Retinal pigment epithelial cell (primary cell): ENCODE measurements around the gene CISD3.
A peak's percentile ranks its signal among the peaks of the same experiment; 100 is the strongest.

Experiments
- DNase-seq: peaks from one replicate; pipeline ENCODE4 v3.0.0-alpha.2; 2010; ENCODE audit warnings: low read depth
- H3K4me3 ChIP-seq: 2 replicates; pipeline ENCODE4 v1.5.1; 2011; ENCODE audit warnings: mild to moderate bottlenecking, low read length, control low read depth, moderate library complexity
- CTCF ChIP-seq: conservative IDR thresholded peaks from 2 replicates; pipeline ENCODE4 v1.5.1; 2011; ENCODE audit warnings: low read depth, low read length, control low read depth, inconsistent platforms

CISD3 gene

GRCh38 chr17:38735161-38735997, 5.2 kb downstream of the CISD3 start:
- TF ChIP-seq CTCF: peak; percentile 91
- DNase-seq: no peak
- H3K4me3 ChIP-seq: no peak overlapping the region

GRCh38 chr17:38738007-38738662, 8.0 kb downstream of the CISD3 start:
- no peak for TF ChIP-seq CTCF
- no peak overlapping the region for H3K4me3 ChIP-seq
- DNase-seq: no peak

- no peak for DNase-seq
- no peak for TF ChIP-seq CTCF
- no peak overlapping the region for H3K4me3 ChIP-seq
Observed at GRCh38 chr17:38738686-38739085, 8.5 kb downstream of the CISD3 start.

GRCh38 chr17:38739305-38739704, 9.2 kb downstream of the CISD3 start:
- TF ChIP-seq CTCF: no peak
- no peak overlapping the region for H3K4me3 ChIP-seq
- no peak for DNase-seq

- no peak for DNase-seq
- H3K4me3 ChIP-seq: no peak overlapping the region
- TF ChIP-seq CTCF: no peak
Observed at GRCh38 chr17:38740044-38740443, 9.9 kb downstream of the CISD3 start.

- no peak for TF ChIP-seq CTCF
- H3K4me3 ChIP-seq: no peak overlapping the region
- DNase-seq: no peak
Observed at GRCh38 chr17:38740806-38741205, 10.7 kb downstream of the CISD3 start.

- H3K4me3 ChIP-seq: no peak overlapping the region
- TF ChIP-seq CTCF: no peak
- no peak for DNase-seq
Observed at GRCh38 chr17:38741461-38741860, 11.3 kb downstream of the CISD3 start.
